GM21515 (cell line): ENCODE data around the gene ZFHX3.
A peak's percentile ranks its signal among the peaks of the same experiment; 100 is the strongest.
"Not testable (repeated sequence)": the region's sequence is repeated elsewhere in the genome, so short reads cannot be mapped to it uniquely, and the experiment has no call there.

Experiments used
- ATAC-seq: cut with Tn5 transposase; IDR thresholded peaks from one replicate; pipeline ENCODE4 v1.9.1; 2021; ENCODE audit not compliant: unreplicated experiment

The ZFHX3 gene, protein sequence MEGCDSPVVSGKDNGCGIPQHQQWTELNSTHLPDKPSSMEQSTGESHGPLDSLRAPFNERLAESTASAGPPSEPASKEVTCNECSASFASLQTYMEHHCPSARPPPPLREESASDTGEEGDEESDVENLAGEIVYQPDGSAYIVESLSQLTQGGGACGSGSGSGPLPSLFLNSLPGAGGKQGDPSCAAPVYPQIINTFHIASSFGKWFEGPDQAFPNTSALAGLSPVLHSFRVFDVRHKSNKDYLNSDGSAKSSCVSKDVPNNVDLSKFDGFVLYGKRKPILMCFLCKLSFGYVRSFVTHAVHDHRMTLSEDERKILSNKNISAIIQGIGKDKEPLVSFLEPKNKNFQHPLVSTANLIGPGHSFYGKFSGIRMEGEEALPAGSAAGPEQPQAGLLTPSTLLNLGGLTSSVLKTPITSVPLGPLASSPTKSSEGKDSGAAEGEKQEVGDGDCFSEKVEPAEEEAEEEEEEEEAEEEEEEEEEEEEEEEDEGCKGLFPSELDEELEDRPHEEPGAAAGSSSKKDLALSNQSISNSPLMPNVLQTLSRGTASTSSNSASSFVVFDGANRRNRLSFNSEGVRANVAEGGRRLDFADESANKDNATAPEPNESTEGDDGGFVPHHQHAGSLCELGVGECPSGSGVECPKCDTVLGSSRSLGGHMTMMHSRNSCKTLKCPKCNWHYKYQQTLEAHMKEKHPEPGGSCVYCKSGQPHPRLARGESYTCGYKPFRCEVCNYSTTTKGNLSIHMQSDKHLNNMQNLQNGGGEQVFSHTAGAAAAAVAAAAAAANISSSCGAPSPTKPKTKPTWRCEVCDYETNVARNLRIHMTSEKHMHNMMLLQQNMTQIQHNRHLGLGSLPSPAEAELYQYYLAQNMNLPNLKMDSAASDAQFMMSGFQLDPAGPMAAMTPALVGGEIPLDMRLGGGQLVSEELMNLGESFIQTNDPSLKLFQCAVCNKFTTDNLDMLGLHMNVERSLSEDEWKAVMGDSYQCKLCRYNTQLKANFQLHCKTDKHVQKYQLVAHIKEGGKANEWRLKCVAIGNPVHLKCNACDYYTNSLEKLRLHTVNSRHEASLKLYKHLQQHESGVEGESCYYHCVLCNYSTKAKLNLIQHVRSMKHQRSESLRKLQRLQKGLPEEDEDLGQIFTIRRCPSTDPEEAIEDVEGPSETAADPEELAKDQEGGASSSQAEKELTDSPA (N-terminal part only)

DNA sequence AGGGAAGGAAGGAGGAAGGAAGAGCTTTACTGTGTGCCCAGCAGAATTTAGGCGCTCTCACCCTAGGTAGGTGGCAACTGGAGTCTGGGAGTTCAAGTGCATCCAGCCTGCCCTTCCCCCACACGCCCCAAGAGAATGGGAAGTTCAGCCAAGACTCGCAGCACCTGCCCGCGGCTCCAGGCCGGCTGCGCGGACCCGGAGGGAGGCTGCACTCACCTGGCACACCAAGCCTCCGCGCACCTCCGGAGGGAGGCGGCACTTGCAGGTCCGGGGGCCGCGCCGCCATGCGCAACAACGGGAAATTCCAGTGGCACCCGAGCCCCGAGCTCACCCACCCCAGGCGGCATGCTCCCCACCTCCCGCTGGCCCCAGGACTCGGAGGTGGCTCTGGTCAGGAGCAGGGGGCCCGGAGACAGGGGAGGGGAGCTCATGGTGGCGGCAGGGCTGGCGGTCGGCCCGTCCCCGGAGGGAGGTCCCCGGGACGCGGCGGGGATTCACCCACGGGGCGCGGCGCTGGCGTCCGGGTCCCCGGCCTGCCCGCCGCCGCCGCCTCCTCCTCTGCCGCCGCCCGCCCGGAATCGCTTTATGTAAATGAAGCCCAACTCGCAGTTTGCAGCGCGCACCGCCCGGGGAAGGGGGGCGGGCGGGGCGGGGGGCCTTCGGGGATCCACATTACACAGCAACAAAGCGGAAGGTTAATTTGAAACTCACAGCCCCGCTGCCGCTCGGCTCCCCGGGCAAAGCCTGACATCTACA is at the start of gene ZFHX3:
ZFHX3 (minus strand) TSS at position 593 of the 756 bp plus-strand sequence. CDS start 87,983 bp downstream, outside the sequence.
- ATAC-seq: peak; percentile 70

DNA sequence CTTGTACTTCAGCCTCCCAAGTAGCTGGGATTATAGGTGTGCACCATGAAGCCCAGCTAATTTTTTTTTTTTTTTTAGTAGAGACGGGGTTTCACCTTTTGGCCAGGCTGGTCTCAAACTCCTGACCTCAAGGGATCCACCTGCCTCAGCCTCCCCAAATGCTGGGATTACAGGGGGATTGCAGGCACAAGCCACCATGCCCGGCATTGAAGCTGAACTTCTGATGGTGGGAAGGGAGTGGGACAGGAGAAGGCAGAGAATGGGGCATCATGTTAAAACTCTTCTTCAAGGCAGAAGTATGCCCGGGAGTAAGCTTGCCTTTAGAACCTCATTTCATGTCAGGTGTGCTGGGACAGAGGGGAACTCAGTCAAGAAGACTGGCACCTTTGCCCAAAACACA is 48.6 kb upstream of the ZFHX3 start:
- no peak for ATAC-seq

DNA sequence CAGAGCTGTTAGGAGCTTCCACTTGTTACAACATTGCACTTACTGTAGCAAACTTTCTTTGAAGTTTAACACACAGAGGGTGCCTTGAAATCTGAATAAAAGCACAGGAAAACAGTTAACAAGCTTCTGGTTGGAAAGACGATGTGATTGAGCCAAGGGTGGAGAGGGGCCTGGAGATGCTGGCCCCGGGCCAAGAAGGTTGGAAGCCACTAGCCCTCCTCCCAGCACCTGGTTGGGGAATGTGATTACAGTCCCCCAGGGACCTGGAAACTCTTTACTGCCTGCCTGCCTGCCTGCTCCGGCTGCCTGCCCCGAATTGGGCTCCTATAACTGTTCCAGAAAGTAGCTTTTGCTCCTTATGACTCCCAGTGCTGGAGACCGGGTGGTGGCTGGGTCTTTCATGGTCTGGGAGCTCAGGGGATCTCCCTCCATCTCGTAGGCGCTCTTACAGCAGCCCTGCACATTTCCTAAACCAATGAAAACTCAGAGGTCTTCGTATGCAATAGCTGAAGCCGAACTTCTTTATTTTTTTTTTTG is 48.0 kb upstream of the ZFHX3 start:
- ATAC-seq: no peak

DNA sequence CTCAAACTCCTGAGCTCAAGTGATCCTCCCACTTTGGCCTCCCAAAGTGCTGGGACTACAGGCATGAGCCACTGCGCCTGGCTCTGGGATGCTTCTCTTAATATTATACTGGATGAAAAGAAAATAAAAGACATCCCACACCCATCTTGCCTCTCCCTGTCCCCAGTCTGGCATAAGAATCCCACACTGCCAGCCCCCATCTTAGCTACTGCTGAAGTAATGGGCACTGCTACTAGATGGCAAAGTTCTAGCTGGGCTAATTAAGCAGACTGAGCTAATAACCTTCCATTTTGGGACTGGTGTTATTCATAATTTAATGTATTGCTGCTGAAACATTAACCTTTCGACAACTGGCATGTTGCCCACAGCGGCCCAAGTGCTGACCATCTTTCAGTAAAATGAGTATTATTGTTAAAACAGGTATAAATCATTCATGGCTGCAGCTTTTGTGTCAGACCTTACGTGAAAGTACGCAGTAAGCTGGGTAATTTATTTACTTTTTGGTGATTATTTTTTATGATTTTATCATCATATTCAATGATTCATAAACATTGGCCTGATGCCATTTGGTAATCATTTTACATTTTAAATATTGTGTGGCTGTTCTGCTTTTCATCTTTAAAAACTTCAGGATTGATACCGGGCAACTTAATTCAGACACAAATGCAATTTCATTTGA is 47.4 kb upstream of the ZFHX3 start:
- no peak for ATAC-seq

DNA sequence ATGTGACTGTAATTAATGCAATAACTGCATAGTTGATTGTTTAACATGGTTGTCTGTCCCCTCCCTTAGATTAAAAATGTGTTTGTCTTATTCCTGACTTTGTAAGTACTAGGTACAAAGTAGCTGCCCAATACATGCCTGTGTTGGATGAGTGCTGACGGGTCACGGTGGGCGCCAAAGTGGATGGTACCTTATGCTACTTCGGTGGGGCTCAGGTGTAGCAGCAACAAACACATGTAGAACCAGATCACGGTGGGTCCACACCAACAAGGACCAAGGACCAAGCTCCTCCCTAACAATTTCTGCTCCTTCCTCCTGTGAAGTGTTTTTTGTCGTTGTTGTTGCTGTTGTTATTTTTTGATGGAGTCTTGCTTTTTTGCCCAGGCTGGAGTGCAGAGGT is 46.4 kb upstream of the ZFHX3 start:
- no peak for ATAC-seq

DNA sequence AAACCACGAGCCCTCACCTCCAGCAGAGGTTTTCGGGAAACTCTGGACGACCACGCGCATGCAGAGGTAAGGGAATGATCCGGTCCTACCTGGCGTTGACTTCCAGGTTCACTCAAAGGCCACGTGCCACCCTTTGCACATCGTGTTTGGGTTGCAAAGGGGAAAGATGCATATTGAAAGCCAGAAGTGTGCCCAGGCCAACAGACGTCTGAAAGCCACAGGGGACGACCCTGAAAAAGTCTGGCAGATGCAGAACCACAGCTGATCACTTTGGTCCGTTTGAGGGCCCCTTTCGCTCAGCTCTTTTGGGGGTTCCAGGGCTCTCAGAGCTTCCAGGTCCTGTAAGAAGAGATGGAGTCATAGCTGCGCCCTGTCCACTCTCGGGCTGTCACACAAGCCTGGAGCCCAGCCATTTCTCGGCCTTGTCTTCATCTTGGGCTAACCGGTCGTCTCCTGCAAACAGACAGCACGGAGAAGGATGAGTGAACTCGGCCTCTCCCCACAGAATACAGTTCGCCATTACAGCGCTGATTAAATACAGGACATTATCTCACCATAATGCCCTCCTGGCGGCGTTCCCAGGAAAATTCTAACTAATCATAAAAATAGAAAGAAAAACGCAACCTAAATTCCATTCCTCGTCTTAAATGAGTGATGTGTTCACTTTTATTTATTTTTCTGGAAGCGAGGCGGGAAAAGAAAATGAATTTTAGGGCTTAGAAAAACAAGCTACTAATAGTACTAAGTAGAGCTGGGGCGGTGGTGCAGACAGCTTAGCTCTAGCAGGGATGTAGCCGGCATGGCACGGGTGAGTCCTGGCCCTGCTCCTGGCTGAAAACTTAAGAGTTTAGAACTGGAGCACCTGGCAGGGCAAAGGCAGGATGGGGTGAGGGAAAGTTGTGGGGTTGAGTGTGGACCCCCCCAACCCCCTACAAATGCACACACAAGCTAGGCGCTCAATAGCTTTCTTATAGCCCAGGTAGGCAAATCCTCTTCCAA is 45.5 kb upstream of the ZFHX3 start:
- no peak for ATAC-seq

DNA sequence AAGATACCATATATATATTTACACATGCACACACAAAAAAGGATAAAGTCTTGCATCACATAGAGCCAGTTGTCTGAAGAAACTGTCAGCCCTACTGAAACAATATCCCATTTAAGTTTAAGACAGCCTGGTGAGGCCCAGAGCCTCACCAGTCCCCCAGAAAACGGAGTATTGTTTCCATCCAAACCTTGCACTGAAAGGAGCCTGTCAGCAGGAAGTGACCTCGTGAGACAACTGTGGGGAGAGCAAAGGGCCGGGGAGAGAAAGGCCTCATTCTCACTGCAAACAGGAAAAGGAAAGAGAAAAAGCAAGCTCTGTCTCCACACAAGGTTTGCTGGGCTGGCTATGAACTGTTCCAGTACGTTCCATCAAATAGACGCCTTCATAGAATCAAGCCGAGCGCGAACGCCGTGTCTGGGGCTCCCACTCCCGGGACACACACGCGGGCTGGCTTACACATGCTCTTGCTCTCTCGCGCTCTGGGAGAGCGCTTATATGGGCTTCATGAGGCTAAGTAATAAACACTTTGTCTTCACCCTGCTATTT is 44.4 kb upstream of the ZFHX3 start:
- no peak for ATAC-seq

DNA sequence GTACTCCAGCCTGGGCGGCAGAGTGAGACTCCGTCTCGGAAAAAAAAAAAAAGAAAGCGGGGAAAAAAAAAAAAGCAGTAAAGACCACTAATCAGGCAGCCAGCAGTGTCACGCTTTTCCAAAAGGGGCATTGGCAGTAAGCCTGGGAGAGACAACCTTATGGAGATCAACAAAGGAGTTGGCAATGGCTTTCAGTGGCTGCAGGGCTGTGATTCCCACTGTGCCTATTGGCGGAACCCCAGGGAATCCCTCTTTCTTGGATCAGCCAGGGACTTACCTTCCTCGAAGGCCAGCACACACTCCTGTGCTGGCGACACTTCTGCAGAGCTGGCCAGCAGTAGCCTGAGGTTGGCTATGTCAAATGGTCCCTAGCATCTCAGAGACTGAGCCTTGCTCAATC is 43.2 kb upstream of the ZFHX3 start:
- no peak for ATAC-seq

DNA sequence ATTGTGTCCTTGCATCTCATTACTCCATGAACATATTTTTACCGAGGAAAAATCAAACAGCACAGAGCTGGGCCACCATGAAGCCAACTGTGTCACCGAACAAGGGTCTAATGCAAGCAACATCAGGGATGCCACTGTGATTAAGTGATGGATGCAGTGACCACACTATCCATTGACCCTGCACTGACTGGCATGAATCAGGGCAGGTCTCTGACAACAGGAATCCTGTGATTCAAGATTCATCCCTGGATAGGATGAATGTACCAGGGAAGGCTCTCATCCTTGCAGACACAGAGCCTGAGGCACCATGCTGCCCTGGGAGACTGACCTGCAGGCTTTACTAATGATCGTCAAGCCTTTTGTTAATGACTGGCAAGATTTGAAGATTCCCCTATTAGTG is 41.5 kb upstream of the ZFHX3 start:
- ATAC-seq: no peak

DNA sequence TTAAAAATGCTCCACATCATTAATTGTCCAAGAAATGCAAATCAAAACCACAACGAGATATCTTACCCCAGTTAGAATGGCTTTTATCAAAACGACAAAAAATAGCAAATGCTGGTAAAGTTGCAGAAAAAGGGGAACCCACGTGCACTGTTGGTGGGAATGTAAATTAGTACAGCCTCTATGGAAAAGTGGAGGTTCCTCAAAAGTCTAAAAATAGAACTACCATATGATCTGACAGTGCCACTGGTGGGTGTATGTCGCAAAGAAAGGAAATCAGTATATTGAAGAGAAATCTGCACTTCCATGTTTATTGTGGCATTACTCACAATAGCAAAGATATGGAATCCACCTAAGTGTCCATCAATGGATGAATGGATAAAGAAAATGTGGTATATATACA is 38.2 kb upstream of the ZFHX3 start:
- ATAC-seq: no peak

DNA sequence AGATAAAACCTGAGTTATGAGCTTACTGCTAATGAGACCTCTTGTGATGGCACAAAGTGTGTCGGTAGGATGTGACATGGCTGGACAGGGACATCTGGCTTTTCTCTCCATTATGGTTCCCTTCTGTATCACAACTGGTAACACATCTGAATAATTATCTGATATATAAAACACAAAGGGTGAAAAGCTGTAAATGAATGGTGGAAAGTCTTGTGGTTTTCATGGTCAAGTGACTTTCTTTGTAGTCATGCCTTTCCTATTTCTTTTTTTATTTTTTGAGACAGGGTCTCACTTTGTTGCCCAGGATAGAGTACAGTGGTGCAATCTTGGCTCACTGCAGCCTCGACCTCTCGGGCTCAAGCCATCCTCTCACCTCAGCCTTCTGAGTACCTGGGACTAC is 35.3 kb upstream of the ZFHX3 start:
- ATAC-seq: no peak

DNA sequence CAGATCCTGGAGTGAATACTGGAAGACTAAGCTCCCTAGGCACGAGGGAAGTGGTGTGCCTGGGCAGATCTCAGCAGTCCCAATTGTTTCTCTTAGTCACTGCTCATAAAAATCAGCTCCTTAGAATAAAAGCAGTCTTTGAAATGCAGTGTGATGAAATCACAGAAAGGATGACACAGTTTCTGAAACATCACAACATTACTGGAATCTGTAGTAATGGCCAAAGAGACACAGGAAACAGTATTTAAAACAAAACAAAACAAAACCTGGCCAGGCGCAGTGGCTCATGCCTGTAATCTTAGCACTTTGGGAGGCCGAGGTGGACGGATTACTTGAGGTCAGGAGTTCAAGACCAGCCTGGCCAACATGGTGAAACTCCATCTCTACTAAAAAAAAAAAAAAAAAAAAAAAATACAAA is 34.7 kb upstream of the ZFHX3 start:
- not testable (repeated sequence) for ATAC-seq

DNA sequence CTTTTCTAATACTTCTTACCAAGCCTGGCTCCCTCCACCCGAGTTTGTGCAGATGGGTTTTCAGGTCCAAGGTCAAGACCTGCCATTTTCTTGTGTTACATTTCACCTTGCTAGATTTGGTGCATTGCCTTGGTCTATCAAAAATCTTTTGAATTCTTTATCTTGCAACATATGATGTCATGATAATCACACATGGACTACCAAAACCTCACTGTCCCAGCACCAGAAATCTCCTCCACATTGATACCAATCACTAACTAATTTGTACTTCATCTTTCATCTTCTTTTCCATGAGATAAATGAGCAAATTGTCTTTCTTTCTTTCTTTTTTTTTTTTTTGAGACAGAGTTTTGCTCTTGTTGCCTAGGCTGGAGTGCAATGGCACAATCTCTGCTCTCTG is 33.0 kb upstream of the ZFHX3 start:
- no peak for ATAC-seq

DNA sequence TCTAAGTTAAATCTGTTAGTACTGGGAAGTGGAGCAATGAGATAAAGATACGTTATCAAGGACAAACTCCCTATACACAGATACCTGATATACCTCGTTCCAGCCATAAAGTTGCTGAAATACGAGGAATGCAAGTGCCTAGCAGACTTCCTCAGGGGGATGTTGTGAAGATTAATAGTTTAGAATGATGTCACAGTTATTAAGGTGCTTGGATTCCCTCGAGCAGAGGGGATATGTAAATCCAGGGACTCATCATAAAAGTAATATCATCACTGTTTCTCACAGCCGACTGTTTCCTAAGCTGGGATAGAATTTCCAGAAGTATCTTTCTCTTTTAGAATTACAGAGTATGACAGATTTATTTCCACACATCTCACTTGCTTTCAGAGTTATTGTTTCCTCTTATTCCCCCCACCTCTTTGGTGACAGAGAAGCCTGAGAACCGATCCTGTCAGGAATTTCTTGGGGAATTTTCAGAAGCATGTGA is 28.4 kb upstream of the ZFHX3 start:
- no peak for ATAC-seq

DNA sequence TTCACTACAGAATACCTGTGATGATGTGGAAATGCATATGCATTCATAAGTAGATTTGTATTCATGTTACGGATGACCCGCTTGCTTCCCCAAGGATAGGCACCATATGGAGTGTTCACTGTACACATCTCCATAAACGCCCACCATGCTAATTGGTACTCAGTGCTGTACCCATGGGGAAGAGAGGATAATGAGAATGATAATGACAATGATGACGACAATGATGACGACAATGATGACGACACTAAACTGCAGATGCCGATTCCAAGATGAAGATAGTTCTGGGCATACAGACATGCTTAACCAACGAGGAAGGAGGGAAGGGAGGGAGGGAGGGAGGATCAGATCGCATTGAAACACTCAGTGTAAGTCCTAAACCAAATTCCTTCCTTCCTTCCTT is 26.5 kb upstream of the ZFHX3 start:
- ATAC-seq: no peak

DNA sequence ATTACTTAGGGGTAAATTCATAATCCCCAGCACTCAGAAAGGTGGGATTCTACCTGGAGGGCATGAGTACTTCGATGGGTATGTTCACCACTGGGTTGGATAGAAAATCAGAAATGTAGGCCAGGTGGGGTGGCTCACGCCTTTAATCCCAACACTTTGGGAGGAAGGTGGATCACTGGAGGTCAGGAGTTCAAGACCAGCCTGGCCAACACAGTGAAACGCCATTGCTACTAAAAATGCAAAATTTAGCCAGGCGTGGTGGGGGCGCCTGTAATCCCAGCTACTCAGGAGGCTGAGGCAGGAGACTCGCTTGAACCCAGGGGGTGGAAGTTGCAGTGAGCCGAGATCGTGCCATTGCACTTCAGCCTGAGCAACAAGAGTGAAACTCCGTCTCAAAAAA is 24.1 kb upstream of the ZFHX3 start:
- not testable (repeated sequence) for ATAC-seq

DNA sequence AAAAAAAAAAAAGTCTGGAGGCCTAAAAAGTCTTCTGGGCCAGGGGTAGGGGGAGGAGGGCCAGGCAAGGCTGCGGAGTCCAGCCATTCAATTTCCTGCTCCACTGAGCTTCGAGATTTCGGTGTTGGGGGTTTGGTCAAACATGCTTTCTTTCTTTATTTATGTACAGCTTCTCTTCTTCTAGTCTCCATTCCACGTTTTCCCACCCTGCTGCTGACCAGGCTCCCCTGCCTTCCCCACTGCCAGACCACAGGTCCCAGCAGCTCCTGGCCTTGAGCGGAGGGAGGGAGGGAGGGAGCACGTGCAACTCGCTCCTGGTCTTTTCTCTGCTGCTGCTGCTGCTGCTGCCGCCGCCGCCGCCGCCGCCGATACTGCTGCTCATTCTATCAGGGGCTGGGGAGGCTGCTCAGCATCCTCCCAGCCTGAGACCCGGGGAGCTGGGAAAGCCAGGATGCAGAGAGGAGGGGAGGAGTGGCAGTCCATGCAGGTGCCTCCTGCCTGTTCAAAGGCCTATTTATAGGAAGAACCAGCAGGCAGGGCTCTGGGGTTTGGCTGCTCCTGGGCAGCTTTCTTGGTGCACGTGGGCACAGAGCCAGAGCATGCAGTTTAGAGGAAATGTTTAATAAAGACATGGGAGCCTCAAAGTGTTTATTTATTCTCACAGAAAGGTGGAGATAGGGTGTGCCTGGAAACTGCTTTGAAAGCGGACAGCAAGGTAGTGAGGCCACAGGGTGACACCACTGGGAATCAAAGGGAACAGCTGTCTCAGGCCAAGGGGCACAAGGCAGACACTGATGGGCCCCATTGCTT is 23.4 kb upstream of the ZFHX3 start:
- ATAC-seq: no peak
